Measurements from ENCODE around the gene PITRM1.

The PITRM1 gene

GRCh38 chr10:3141351-3142005, 31.1 kb downstream of the PITRM1 start:
- no peak for DNase-seq (ENCODE audit: low read depth in 2 of 2, low spot score in 1 of 2)

DNA sequence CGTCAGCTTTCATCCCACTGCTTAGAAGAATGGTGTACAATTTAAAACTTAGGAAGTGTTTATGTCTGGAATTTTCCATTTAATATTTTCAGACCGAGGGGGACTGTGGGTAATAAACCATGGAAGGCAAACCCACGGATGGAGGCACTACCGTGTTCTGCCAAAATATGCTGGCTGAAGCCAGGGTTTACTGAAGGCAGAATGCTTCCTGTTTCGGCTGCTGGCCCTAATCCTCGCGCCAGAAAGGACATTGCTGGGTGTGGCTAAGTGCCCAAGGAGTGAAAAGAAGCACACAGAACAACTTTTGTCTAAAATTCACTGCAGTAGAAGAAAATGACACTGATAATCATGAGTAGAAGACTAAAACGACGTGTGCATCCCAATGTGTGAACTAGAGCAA, 32.3 kb downstream of the PITRM1 start:
- DNase-seq (ENCODE audit: low read depth in 2 of 2, low spot score in 1 of 2), result no peak

DNA sequence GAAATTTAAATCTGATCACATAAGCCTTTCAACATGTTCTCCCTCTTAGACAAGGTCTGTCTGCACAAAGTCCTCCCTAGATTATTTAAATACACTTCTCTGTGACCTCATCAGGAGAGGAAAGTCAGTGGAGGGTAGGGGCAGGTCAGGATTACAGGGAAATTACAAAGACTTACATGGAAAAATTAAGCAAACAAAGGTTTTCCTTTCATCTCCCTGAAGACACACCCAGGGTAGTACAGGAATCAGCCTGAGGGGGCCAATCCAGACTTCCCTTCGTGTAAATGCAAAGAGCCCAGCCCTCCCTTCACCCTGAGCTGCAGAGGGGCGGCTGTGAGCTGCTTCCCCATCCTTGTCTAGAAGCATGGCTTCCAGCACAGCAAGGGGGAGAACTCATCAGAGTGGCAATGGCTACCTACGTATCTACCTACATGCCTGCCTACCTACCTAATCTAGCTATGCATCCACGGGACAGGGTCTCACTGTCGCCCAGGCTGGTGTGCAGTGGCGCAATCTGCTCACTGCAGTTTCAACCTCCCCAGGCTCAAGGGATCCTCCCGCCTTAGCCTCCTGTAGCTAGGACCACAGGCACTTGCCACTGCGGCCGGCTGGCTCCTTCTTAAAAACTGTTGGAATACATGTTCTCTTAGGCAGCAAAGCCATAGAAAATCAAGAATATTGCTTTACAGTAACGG, 33.2 kb downstream of the PITRM1 start:
- DNase-seq (ENCODE audit: low read depth in 2 of 2, low spot score in 1 of 2), result no peak

- DNase-seq (ENCODE audit: low read depth in 2 of 2, low spot score in 1 of 2), result no peak
These were observed 34.4 kb downstream of the PITRM1 start for GRCh38 chr10:3137958-3138726.

GRCh38 chr10:3136763-3137611, 35.6 kb downstream of the PITRM1 start:
- DNase-seq (ENCODE audit: low read depth in 2 of 2, low spot score in 1 of 2), result no peak

GRCh38 chr10:3136336-3136735, 36.2 kb downstream of the PITRM1 start:
- DNase-seq (ENCODE audit: low read depth in 2 of 2, low spot score in 1 of 2), result no peak

GRCh38 chr10:3135006-3135405, 37.6 kb downstream of the PITRM1 start:
- no peak for DNase-seq (ENCODE audit: low read depth in 2 of 2, low spot score in 1 of 2)

- no peak for DNase-seq (ENCODE audit: low read depth in 2 of 2, low spot score in 1 of 2)
These were observed 38.6 kb downstream of the PITRM1 start for GRCh38 chr10:3133948-3134347.

DNA sequence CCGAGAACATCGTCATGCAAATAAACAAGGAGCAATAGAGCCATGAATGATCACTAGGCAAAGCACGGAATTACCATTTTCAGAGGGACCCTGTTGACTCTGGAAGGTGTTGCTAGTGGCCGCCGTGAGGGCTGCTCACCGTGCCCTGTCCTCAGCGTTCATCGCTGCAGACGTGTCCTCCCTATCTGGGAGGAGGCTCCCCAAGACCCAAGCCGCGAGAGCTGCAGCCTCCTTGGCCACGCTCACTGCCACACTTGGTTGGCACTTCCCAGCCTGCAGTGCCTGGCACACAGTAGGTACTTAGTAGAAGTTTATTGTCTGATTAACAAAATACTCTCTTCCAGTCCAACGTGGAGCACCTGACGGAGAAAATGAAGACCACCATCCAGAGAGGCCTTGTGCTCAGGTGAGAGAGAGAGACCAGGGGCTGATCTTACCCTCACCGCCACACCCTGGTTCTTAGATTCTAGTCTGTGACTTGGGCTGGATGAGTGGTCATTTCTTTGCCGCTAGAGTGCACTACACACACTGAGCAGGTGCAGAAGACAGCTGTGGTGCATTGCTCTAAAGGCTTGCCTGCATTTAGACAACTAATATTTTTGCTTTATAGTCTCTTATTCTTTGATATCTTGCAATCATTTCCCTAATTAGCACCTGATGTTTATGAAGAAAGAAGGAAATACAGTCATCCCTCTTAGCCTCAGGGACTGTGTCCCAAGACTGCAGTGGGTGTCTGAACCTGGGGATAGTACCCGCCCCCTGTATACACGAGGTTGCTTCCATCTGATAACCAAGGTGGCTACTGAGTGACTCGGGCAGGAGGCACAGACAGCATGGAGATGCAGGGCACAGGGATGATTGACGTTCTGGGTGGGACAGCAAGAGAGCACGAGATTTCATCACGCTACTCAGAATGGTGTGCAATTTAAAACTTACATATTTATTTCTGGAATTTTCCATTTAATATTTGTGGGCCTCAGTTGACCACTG, 40.3 kb downstream of the PITRM1 start:
- no peak for DNase-seq (ENCODE audit: low read depth in 2 of 2, low spot score in 1 of 2)

DNA sequence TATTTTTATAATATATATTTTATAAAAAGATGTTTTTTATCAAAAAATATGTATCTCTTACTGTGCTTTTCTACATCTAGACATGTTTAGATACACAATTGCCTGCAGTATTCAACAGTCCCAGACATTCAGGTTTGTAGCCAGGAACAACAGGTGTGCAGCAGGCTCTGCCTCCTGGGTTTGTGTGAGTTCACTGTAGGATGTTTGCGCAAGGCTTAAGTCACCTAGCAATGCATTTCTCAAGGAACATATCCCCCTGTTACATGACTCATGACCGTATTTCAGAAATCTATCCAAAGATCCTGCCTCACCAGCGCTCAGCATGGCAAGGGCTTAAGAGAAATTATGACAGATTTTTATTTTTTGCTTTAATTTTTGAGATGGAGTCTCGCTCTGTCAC, 41.5 kb downstream of the PITRM1 start:
- DNase-seq (ENCODE audit: low read depth in 2 of 2, low spot score in 1 of 2), result no peak

DNA sequence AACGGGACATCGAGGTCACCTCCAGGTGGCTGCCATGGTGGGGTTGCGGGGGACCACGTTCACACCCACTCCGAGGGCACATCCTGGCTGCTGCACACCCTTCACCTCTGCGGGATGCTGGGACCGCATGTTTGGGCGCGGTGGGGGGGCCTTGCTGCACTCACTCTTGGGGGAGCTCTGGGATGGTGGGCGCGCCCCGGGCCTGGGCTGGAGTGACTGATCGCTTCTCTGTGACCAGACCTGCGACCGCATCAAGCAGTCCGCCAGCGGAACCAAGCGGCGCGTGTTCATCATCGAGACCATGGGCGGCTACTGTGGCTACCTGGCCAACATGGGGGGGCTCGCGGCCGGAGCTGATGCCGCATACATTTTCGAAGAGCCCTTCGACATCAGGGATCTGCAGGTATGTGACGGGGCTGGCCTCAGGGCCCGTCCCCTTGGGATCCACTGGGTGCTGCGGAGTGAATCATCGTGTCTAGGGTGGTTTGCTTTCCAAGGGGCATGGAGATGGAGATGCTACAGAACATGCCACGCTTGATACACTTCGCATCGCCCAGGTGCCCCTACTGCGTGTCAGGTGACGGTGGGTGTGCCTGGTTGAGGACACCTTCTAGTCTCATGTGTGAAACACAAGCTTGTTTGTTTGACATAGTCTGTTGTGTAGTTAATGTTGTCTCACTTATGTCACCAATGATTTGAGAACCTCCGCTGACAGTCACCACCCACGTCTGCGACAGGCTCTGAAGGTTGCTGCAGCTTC, 42.8 kb downstream of the PITRM1 start:
- no peak for DNase-seq (ENCODE audit: low read depth in 2 of 2, low spot score in 1 of 2)

DNA sequence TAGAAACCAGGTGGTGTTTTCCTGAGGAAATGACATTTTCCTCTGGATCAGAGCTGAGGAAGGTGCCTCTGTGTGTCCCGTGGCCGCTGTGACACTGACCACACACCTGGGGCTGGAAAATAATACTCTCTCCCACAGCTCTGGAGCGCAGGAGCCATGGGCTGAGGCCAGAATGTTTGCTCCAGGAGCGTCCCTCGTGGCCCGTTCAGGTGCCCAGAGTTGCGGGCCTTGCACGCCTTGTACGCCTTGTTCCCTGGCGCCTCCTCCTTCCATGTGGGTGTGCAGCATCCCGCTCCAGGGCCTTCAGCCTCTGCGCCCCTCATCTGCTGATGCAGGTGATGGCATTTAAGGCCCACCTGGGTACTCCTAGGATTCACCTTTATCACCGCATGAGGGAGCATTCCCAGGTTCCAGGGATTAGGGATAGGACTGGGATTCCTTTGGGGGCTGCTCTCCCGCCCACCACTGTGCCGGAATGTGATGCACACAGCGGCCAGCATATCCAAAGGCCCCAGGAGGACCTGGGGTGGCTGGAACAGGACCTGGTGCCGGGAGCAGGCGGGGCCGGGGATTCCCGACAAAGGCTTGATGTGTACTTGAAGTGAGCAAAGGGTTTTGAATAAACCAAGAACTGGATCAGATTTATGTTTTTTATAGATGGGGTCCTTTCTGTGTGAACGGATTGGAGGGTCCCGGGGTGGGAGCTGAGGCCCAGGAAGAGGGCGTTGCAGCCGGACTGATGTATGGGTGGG, 44.0 kb downstream of the PITRM1 start:
- DNase-seq (ENCODE audit: low read depth in 2 of 2, low spot score in 1 of 2), result no peak

- no peak for DNase-seq (ENCODE audit: low read depth in 2 of 2, low spot score in 1 of 2)
These were observed 44.7 kb downstream of the PITRM1 start for GRCh38 chr10:3127921-3128320.

GRCh38 chr10:3126741-3127346, 45.7 kb downstream of the PITRM1 start:
- no peak for DNase-seq (ENCODE audit: low read depth in 2 of 2, low spot score in 1 of 2)

- no peak for DNase-seq (ENCODE audit: low read depth in 2 of 2, low spot score in 1 of 2)
These were observed 46.3 kb downstream of the PITRM1 start for GRCh38 chr10:3126249-3126648.

DNA sequence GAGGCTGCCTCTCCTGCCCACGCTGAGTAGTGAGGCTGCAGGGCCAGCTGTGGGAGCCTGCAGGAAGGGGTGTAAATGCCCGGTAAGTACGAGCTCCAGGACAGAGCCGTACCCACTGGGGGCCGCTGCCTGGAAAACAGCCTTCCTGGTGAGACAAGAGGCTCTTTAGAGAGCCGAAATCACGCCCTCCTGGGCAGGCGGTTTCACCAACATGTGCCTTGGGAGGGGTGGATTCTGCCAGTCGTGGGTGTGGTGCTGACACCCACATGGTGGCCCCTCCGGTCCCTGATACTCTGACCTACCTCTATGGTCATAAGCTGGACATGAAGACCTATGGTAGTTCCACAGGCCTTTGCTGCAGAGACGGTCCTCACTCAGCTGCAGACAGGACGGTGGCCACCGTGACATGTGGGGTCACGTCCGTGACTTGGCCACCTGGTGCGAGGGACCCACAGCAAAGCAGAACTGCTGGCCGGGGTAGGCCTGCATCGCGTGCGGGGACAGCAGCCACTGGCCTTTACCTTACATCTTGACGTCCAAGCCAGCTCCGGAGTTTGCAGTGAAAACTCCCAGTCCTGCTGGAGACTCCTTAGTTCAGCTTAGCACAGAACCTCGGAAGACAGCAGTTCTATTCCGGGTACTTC, 46.9 kb downstream of the PITRM1 start:
- no peak for DNase-seq (ENCODE audit: low read depth in 2 of 2, low spot score in 1 of 2)

DNA sequence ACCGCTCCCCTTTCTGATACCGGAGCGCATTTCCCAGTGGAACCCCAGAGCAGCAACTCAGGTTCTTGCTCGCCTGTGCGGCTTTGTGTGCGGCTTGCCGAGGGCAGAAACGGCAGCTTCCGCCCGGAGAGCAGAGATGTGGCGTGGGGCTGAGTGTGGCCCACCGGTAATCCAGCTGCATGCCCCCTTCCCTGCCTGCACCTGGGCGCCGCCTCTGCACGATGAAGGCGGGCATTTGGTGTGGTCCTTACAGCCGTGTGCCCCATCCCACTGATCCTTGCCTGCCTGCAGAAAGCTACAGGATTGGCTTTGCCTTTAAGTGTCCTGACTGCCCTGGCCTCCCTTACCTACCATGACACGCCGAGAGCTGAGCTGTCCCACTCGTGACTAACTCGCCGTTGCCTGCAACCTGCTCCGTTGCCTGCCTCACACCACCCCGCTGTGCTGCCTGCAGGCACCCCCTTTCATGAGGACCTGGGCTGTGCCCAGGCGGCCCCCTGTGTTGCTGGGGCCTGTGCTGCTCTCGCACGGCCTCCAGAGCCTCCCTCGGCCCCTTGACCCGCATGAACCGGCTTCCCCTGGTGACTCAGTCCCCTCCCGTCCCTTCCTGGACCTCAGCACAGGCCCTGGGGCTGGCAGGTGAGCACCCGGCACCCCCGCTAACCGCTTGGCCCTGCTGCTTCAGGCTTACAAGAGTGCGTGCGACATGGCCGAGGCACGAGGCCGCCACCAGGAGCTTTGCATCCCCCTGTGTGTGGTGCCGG, 48.0 kb downstream of the PITRM1 start:
- no peak for DNase-seq (ENCODE audit: low read depth in 2 of 2, low spot score in 1 of 2)
